Stimulated activated CD8-positive, alpha-beta memory T cell treated with anti-CD3 and anti-CD28 coated beads, Interleukin-7, amount 100 ng/mL, for 1 hour (primary cell): ENCODE results near the gene ITM2B.

Source experiments
- DNase-seq, 2 donors: peaks; one replicate each; pipeline ENCODE4 v3.0.0-alpha.2; 2020; ENCODE audit warnings: low read depth in 2 of 2

ITM2B gene

DNA sequence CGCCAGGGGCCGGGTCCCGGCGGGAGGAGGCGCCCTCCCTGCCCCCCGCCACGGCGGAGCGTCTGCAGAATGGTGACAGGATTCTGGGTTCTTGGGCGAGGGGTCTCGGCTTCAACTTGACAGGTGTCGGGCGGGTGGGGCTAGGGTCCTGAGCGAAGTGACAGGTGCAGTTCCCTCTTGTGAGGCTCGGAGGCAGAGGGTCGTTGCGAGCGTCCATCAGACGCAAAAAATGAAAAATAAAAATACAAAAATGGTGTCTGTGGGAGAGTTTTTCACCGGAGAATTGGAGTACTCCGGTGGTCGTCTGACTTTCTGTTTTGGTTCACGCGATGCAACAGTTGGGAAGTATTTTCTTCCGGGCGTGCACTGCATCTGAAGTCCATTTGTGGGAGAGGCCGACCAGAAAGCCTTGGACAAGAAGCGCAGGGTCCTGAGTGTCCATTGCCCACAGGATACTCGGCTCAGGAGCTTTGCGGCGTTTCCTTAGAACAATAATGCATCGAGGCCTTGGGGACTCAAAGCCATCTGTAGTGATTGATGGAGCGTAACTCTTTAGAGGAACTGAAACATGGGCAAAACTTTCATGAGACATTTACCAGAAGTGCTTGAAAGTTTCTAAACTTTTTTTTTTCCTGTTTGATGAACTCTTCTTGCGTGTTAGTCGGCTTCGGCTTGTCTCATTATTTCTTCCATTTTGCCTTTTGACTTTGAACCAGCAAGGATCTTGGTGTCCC, 71.3 kb downstream of the ITM2B start:
- no peak for DNase-seq

DNA sequence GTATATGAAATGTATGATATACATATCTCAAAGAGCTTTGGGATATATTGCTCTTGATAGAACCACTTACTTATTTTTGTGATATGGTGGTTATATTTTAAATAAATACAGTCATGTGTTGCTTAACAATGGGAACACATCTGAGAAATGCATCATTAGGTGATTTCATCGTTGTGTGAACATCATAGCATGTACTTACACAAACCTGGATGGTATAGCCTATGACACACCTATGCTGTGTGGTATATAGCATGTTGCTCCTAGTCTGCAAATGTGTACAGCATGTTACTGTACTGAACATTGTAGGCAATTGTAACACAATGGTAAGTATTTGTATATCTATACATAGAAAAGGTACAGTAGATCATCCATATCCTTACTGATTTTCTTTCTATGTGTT, 78.2 kb downstream of the ITM2B start:
- DNase-seq = no peak

GRCh38 chr13:48315969-48316650, 83.1 kb downstream of the ITM2B start:
- no peak for DNase-seq

DNA sequence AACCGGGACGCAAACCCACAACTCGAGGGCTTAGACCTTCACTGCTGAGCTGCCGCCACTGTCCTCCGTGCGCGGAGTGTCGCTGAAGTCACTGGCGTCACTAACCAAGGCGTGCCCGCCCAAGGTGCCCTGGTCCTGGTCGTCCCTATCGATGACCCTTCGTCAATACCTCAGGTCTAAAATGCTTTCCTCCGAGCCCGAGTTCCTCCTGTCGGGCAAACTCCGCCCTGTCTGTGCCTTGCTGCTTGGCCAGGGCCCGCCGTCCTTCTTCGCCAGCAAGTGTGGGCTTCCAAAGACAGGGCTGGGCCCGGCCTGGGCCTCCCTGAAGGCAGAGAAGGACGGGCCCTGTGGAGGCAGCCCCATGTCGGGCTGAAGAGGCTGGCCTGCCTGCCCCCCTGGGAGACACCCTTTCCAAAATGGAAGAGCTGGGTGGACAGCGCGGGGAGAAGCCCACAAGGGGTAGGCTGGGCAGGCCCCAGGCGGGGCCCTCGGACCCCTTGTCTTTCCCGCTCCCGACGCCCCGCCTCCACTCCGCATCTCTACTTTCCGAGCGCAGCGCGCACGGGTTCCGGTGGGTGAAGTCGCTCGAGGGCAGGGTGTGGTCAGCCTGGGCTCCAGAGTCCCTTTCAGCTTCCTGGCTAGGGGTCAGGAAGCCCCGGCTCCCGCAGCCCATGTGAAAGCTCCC, 84.0 kb downstream of the ITM2B start:
- no peak for DNase-seq

- no peak for DNase-seq
Observed at GRCh38 chr13:48317511-48318376, 84.7 kb downstream of the ITM2B start.

- no peak for DNase-seq
Observed at GRCh38 chr13:48318377-48318811, 85.4 kb downstream of the ITM2B start.

DNA sequence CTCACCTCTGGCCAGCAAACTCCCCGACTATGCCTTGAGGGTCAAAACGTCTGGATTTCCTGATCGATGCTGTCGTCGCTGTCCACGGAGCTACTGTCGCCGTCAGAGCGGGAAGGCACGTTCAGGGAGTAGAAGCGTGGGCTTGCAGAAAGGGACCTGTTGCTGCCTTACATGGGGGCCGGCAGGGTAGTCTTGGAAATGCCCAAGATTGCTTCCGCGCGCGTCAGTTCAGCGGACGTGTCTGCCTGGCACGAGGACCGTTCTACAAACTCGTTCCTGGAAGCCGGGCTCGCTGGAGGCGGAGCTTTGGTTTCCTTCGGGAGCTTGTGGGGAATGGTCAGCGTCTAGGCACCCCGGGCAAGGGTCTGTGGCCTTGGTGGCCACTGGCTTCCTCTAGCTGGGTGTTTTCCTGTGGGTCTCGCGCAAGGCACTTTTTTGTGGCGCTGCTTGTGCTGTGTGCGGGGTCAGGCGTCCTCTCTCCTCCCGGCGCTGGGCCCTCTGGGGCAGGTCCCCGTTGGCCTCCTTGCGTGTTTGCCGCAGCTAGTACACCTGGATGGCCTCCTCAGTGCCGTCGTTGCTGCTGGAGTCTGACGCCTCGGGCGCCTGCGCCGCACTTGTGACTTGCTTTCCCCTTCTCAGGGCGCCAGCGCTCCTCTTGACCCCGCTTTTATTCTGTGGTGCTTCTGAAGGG, 86.0 kb downstream of the ITM2B start:
- no peak for DNase-seq
